ENCODE measurements around the gene ADAMTS17. TPM values are rescaled to one million over a fixed set of nuclear protein-coding genes. Genes with fewer than 3 reads are reported as not detected.

Gene ADAMTS17
- polyA plus RNA-seq, 2 of the 4 experiments (the other 2 are of a cell fraction), result 0.05 TPM; not detected in 1

DNA sequence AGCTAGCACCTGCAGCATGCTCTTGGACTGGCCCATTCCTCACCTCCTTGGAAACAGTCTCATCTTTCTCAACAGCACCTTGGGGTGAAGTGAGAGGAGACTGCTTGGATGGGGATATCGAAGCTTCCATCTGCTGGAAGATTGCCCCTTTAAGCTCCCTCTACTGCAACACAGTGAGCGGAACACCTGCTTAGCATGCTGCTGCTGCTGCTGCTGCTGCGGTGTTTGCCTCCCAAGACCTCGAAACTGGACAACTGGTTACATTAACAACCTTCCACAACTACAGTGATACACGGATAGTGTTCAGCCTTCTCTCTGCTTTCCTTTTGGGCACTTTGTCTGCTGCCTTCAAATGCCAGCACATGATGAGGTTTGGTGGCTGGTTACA, 354.7 kb downstream of the ADAMTS17 start:
- TF ChIP-seq, protein P1, sequence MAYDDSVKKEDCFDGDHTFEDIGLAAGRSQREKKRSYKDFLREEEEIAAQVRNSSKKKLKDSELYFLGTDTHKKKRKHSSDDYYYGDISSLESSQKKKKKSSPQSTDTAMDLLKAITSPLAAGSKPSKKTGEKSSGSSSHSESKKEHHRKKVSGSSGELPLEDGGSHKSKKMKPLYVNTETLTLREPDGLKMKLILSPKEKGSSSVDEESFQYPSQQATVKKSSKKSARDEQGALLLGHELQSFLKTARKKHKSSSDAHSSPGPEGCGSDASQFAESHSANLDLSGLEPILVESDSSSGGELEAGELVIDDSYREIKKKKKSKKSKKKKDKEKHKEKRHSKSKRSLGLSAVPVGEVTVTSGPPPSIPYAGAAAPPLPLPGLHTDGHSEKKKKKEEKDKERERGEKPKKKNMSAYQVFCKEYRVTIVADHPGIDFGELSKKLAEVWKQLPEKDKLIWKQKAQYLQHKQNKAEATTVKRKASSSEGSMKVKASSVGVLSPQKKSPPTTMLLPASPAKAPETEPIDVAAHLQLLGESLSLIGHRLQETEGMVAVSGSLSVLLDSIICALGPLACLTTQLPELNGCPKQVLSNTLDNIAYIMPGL (CRISPR knock-in tag; IDR thresholded peaks at IDR 0.05; ENCODE audit: borderline replicate concordance), result no peak
- TF ChIP-seq CHD2 (IDR thresholded peaks at IDR 0.05; ENCODE audit: low read length, partially characterized antibody), result no peak
- no peak for TF ChIP-seq PHF8 (IDR thresholded peaks at IDR 0.05; ENCODE audit: borderline replicate concordance, low read depth)
- TF ChIP-seq MYC (IDR thresholded peaks at IDR 0.05; ENCODE audit: borderline replicate concordance, low read length), result no peak
- TF ChIP-seq TFCP2L1 (CRISPR knock-in tag; IDR thresholded peaks at IDR 0.05), result no peak
- TF ChIP-seq, protein P2, sequence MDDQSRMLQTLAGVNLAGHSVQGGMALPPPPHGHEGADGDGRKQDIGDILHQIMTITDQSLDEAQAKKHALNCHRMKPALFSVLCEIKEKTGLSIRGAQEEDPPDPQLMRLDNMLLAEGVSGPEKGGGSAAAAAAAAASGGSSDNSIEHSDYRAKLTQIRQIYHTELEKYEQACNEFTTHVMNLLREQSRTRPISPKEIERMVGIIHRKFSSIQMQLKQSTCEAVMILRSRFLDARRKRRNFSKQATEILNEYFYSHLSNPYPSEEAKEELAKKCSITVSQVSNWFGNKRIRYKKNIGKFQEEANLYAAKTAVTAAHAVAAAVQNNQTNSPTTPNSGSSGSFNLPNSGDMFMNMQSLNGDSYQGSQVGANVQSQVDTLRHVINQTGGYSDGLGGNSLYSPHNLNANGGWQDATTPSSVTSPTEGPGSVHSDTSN (IDR thresholded peaks at IDR 0.05), result no peak
- TF ChIP-seq, protein P3, sequence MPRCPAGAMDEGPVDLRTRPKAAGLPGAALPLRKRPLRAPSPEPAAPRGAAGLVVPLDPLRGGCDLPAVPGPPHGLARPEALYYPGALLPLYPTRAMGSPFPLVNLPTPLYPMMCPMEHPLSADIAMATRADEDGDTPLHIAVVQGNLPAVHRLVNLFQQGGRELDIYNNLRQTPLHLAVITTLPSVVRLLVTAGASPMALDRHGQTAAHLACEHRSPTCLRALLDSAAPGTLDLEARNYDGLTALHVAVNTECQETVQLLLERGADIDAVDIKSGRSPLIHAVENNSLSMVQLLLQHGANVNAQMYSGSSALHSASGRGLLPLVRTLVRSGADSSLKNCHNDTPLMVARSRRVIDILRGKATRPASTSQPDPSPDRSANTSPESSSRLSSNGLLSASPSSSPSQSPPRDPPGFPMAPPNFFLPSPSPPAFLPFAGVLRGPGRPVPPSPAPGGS (IDR thresholded peaks at IDR 0.05), result no peak
- no peak for TF ChIP-seq HEYL (CRISPR knock-in tag; IDR thresholded peaks at IDR 0.05)
- TF ChIP-seq, protein P4, sequence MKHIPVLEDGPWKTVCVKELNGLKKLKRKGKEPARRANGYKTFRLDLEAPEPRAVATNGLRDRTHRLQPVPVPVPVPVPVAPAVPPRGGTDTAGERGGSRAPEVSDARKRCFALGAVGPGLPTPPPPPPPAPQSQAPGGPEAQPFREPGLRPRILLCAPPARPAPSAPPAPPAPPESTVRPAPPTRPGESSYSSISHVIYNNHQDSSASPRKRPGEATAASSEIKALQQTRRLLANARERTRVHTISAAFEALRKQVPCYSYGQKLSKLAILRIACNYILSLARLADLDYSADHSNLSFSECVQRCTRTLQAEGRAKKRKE (CRISPR knock-in tag; IDR thresholded peaks at IDR 0.05; ENCODE audit: low read depth), result no peak
- TF ChIP-seq ZFP36 (IDR thresholded peaks at IDR 0.05; ENCODE audit: borderline replicate concordance, partially characterized antibody), result no peak
- no peak for TF ChIP-seq E2F6 (IDR thresholded peaks at IDR 0.05; ENCODE audit: borderline replicate concordance, low read depth)
- TF ChIP-seq REST (IDR thresholded peaks at IDR 0.05), result no peak
- no peak for TF ChIP-seq RARB (CRISPR knock-in tag; IDR thresholded peaks at IDR 0.05)
- TF ChIP-seq, protein P5, sequence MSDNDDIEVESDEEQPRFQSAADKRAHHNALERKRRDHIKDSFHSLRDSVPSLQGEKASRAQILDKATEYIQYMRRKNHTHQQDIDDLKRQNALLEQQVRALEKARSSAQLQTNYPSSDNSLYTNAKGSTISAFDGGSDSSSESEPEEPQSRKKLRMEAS (IDR thresholded peaks at IDR 0.05), result no peak
- no peak for TF ChIP-seq POLR2A (IDR thresholded peaks at IDR 0.05; ENCODE audit: low read length)
- no peak for TF ChIP-seq FOSB (CRISPR knock-in tag; IDR thresholded peaks at IDR 0.05)
- DNase-seq (ENCODE audit: low read depth in 1 of 2, low spot score in 1 of 2) (no peak), ATAC-seq (no peak), FAIRE-seq (no peak)
- H3K27ac ChIP-seq, result no peak overlapping the region
- no peak overlapping the region for H3K4me3 ChIP-seq
- H3K4me1 ChIP-seq, result no peaks in the 10 kb centered on the region
- CTCF ChIA-PET, result interaction anchor here (0.6 kb wide), 1 partner anchor 548 kb away, joined by 4 read pairs; no protein-coding TSS in a partner anchor
- no peak overlapping the region for H3K4me2 ChIP-seq
- POLR2A ChIA-PET, result no interaction called here
- peaks cover 9% of the 10 kb centered on the region; the same call in 2 of the 3 replicates for H3K9me3 ChIP-seq
- WGBS (ENCODE audit: missing lambda C conversion rate), result 47% methylated on average over 5 of the region's 5 CpGs

Measured in A549 (cell line).